HepG2 (cell line): Measurements from ENCODE around the gene PNKP.
A peak's percentile ranks its signal among the peaks of the same experiment; 100 is the strongest.

Source experiments
- BRF2 ChIP-seq: sonication (generic); formaldehyde crosslinking; IDR thresholded peaks from 2 replicates; pipeline ENCODE4 v1.8.1; 2022; ENCODE audit warnings: mild to moderate bottlenecking, missing genetic modification reagents
- KLF16 ChIP-seq, 2 experiments: sonication (generic) in 1 of 2; formaldehyde crosslinking in 1 of 2; IDR thresholded peaks; 2 replicates each; pipeline versions ENCODE4 v1.6.1 to v1.8.0; 2016 to 2023; ENCODE audit warnings: missing genetic modification reagents in 2 of 2, missing compliant biosample characterization in 1 of 2

- peak in 1 of 2 experiments; percentile 34; a peak in 1 of 4 replicates for TF ChIP-seq KLF16 (CRISPR knock-in tag; IDR thresholded peaks at IDR 0.05)
- TF ChIP-seq BRF2 (CRISPR knock-in tag), result no peak
These were observed 9.1 kb upstream of the PNKP start for GRCh38 chr19:49876422-49877019.
